HEK293 (cell line): Measurements from ENCODE around the gene FOXN4.

Source experiments
- CTCF ChIP-seq: fragments of 450-650 bp; formaldehyde crosslinking; IDR thresholded peaks from 2 replicates; pipeline ENCODE4 v1.5.1; 2016; ENCODE audit warnings: missing biosample characterization, missing genetic modification characterization
- GLIS1 ChIP-seq: fragments of 450-650 bp; formaldehyde crosslinking; IDR thresholded peaks from 2 replicates; pipeline ENCODE4 v1.5.1; 2016; ENCODE audit warnings: missing biosample characterization, missing genetic modification characterization
- ZNF175 ChIP-seq: fragments of 450-650 bp; formaldehyde crosslinking; IDR thresholded peaks from 2 replicates; pipeline ENCODE4 v1.5.1; 2016; ENCODE audit warnings: missing biosample characterization, missing genetic modification characterization
- ZNF830 ChIP-seq: fragments of 450-650 bp; IDR thresholded peaks from 2 replicates; pipeline ENCODE4 v1.5.0; 2018; ENCODE audit warnings: missing biosample characterization, missing genetic modification characterization, low read depth, mild to moderate bottlenecking, moderate library complexity
- ZSCAN18 ChIP-seq: fragments of 450-650 bp; formaldehyde crosslinking; IDR thresholded peaks from 2 replicates; pipeline ENCODE4 v1.5.1; 2016; ENCODE audit warnings: missing biosample characterization, missing genetic modification characterization
- ZSCAN4 ChIP-seq: fragments of 450-650 bp; formaldehyde crosslinking; IDR thresholded peaks from 2 replicates; pipeline ENCODE4 v1.5.1; 2017; ENCODE audit warnings: missing biosample characterization, missing genetic modification characterization

- TF ChIP-seq GLIS1 (tag by site-specific recombination): no peak
- TF ChIP-seq CTCF (tag by site-specific recombination): no peak
- no peak for TF ChIP-seq ZSCAN18 (tag by site-specific recombination)
- no peak for TF ChIP-seq ZNF830
- no peak for TF ChIP-seq ZSCAN4 (tag by site-specific recombination)
- no peak for TF ChIP-seq ZNF175 (tag by site-specific recombination)
Measured at GRCh38 chr12:109336593-109336992, 27.5 kb upstream of the FOXN4 start.
